ENCODE measurements around the gene ZNF554. TPM values are rescaled to one million over a fixed set of nuclear protein-coding genes. Genes with fewer than 3 reads are reported as not detected.
"Not testable (repeated sequence)": the region's sequence is repeated elsewhere in the genome, so short reads cannot be mapped to it uniquely, and the experiment has no call there.

The ZNF554 gene
- total RNA-seq, 2 experiments from 2014 or later: 1.2 to 1.3 TPM

DNA sequence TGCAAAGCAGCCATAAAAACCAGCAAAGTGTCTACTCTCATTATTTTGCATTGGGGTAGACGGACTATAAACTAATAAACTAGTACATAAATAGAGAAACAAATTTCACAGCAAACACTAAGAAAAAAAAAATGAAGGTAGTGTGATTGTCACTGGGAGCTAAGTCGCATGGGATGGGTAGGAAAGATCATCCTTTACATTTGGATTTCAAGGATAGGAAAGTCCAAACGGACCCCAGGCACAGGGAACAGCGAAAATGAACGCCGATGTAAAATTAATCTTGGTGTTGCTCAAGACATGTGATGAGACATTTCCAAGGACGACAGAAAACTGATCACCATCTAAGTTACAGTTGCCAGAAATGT lies 35.9 kb upstream of the ZNF554 start:
- Mint-ChIP-seq H3K9me3 (no peaks in the 10 kb centered on the region), H3K4me3 (peak overlapping the region; percentile 76), H3K27ac (peak overlapping the region; percentile 92), H3K36me3 (peaks cover 14% of the 10 kb centered on the region), H3K4me1 (peaks cover 41% of the 10 kb centered on the region), H3K27me3 (no peaks in the 10 kb centered on the region)
- no peak for DNase-seq

DNA sequence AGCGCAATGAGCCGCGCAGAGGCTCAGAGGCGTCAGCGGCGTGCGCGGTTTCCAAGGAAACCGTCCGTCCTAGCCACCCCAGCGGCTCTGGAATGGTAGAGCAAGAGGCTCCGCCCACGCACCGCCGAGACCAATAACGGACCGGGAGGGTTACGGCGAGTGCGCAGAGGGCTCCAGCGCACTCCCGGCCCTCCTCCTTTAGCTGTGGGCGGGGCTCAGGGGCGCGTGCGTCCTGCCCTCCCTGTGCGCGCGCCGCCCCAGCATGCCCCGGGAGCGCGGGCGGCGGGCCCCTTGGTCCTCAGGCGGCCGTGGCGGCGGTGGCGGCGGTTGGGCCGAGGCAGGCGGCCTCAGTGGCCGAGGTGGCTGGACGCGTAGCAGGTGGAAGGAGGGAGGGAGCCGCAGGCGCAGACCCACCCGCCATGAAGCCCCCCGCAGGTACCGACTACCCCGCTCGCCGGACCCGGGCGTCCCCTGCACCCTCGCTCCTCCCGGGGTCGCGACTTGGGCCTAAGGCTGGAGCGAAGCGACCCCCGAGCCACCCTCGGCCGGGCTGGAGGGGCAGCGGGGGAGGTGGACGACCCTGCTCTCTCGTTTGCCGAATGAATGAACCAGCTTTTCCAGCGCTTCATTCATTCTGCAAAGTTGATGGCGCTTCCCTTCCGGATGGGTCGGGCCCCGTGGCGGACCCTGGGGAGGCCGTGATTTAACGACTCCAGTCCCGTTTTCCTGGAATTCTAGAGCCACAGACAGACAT lies 34.2 kb upstream of the ZNF554 start, which contains the start of gene THOP1:
Gene THOP1 (plus strand): TSS at position 260 of the 754 bp plus-strand sequence. CDS start 160 bp downstream, at position 420.
- DNase-seq: peak; percentile 100
- H3K27ac Mint-ChIP-seq: peak within 1 kb of the TSS; percentile 92
- H3K36me3 Mint-ChIP-seq: peaks cover 18% of the 10 kb centered on the region
- peak within 1 kb of the TSS; percentile 97 for H3K4me3 Mint-ChIP-seq
- H3K27me3 Mint-ChIP-seq: no peaks in the 10 kb centered on the region
- H3K9me3 Mint-ChIP-seq: no peaks in the 10 kb centered on the region
- peaks cover 42% of the 10 kb centered on the region for H3K4me1 Mint-ChIP-seq

DNA sequence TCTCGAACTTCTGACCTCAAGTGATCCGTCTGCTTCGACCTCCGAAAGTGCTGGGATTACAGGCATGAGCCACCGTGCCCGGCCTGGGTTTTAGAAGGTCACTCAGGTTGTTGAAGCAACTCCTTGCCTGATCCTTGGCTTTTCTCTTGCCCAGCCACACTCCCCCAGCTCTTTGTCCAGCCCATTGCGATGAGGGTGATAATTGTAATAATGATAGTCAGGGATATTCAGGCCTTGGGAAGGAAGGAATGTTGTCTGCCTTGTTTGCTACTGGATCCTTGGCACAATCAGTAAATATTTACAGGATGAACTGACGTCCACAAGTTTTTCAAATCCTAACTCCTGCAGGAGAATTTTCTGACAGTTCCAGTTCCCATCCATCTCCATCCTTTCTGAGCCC lies 32.6 kb upstream of the ZNF554 start:
- Mint-ChIP-seq H3K27me3 (no peaks in the 10 kb centered on the region), H3K27ac (no peak overlapping the region), H3K9me3 (no peaks in the 10 kb centered on the region), H3K36me3 (peaks cover 19% of the 10 kb centered on the region), H3K4me3 (peak overlapping the region; percentile 97), H3K4me1 (peaks cover 32% of the 10 kb centered on the region)
- DNase-seq: no peak

DNA sequence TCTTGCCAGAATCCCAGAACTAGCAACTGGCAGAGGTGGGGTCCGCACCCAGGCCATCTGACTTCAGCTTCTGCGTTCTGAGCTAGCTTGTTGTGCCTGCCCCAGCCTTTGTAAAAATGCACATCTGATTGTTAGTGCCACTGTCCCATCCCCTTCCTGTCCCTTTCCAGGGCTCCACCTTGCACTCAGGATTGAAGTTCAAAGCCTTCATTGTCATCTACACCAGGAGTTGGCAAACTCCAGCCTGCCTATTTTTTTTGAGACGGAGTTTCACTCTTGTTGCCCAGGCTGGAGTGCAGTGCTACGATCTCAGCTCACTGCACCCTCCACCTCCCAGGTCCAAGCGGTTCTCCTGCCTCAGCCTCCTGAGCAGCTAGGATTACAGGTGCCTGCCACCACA lies 31.4 kb upstream of the ZNF554 start:
- Mint-ChIP-seq H3K9me3 (no peaks in the 10 kb centered on the region), H3K27ac (peak overlapping the region; percentile 25), H3K36me3 (peaks cover 26% of the 10 kb centered on the region), H3K4me3 (no peak overlapping the region), H3K4me1 (peaks cover 32% of the 10 kb centered on the region), H3K27me3 (no peaks in the 10 kb centered on the region)
- DNase-seq: no peak

DNA sequence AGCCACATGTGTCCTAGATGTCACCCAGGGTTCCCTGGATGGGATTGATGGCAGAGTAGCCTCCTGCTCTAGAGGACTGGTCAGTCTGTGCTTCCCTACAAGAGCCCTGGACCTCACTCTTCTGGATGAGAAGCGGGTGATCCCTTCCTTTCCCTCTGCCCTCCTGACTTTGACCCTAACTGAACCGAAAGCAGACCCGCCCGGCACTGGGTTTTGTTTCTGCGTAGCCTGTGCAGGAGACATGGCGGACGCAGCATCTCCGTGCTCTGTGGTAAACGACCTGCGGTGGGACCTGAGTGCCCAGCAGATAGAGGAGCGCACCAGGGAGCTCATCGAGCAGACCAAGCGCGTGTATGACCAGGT lies 29.5 kb upstream of the ZNF554 start:
- no peaks in the 10 kb centered on the region for H3K27me3 Mint-ChIP-seq
- no peak for DNase-seq
- H3K9me3 Mint-ChIP-seq: no peaks in the 10 kb centered on the region
- peaks cover 15% of the 10 kb centered on the region for H3K4me1 Mint-ChIP-seq
- peaks cover 28% of the 10 kb centered on the region for H3K36me3 Mint-ChIP-seq
- H3K27ac Mint-ChIP-seq: no peak overlapping the region
- H3K4me3 Mint-ChIP-seq: no peak overlapping the region

DNA sequence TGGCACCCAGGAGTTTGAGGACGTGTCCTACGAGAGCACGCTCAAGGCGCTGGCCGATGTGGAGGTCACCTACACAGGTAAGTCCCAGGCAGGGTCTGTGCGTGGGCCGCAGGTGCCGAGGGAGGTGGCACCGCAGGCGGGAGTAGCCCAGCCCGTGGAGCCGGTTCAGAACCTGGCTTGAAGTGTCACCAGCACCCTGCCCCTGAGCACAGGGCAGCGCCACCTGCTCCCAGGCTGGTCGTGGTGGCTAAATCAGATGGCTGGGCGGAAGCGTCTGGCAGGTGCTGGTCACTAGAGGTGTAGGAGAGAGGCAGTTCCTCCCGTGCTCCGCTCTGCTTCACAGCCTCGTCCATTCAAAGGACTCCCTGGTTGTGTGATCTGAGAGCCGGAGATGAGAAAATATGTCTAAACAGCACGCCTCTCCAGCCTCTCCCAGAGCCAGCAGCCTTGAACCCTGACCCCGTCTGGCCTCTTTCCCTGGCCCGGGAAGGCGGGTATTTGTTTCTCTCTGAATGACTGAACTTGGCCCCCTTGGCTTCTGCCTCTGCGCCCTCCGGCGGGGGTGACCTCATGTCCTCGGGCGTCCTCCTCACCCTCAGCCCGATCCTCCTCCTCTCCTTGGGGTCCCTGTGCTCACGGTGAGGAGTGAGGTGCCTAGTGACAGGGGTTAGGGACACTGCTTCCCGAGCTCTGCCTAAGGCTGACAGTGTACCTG lies 29.0 kb upstream of the ZNF554 start:
- Mint-ChIP-seq H3K27me3 (no peaks in the 10 kb centered on the region), H3K27ac (no peak overlapping the region), H3K36me3 (peaks cover 27% of the 10 kb centered on the region), H3K4me3 (no peak overlapping the region), H3K4me1 (peaks cover 15% of the 10 kb centered on the region), H3K9me3 (no peaks in the 10 kb centered on the region)
- DNase-seq: no peak

DNA sequence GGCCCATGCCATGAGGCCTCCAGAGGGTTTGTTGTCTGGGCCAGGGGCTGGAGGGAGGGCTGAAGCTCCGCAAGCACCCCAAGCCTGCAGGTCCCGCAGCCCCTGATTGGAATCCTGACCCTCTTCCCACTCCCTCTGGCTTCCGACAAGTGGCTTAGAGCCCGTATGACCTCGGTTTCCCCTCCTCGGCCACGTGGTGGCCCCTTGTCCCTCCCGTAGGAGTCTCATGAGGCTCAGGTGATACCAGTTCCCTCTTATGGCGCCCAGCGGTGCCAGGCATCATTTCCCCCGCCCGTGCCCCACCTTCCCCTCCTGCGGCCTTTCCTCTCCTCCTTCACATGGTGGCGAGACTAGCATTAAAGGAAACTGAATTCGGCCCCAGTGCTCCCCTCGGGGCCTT lies 28.2 kb upstream of the ZNF554 start:
- Mint-ChIP-seq H3K36me3 (peaks cover 28% of the 10 kb centered on the region), H3K27ac (no peak overlapping the region), H3K4me3 (no peak overlapping the region), H3K4me1 (peaks cover 15% of the 10 kb centered on the region), H3K9me3 (no peaks in the 10 kb centered on the region), H3K27me3 (no peaks in the 10 kb centered on the region)
- no peak for DNase-seq

DNA sequence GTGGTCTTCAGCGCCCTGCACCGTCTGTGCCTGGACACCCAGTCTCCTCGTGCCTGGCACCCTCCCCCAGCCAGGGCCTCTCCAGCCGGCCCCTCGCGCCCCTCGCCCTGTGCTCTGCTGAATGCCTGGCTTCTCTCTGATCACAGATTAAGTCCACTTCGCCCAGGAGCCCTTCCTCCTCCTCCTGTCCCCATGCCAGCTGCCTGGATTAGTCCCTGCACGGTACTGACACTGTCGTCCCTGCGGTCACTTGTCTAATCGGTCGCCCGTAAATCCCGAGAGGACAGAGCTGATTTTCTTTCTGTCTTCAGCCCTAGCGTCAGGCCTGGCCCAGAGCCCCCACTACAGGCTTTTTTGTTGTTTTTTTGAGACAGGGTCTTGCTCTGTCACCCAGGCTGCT lies 27.8 kb upstream of the ZNF554 start:
- H3K4me3 Mint-ChIP-seq: no peak overlapping the region
- H3K9me3 Mint-ChIP-seq: no peaks in the 10 kb centered on the region
- H3K4me1 Mint-ChIP-seq: peaks cover 15% of the 10 kb centered on the region
- peaks cover 28% of the 10 kb centered on the region for H3K36me3 Mint-ChIP-seq
- no peak for DNase-seq
- H3K27ac Mint-ChIP-seq: no peak overlapping the region
- no peaks in the 10 kb centered on the region for H3K27me3 Mint-ChIP-seq

DNA sequence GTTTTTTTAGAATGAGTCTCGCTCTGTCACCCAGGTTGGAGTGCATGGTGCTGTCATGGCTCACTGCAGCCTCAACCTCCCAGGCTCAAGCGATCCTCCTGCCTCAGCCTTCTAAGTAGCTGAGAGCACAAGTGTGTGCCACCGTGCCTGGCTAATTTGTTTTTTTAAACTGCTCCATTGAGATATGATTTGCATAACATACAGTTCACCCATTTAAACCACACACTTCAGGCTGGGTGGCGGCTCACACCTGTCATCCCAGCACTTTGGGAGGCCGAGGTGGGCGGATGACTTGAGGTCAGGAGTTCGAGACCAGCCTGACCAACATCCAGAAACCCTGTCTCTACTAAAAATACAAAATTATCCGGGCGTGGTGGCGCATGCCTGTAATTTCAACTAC lies 27.0 kb upstream of the ZNF554 start:
- not testable (repeated sequence) for H3K27ac Mint-ChIP-seq, H3K4me1 Mint-ChIP-seq, H3K9me3 Mint-ChIP-seq, DNase-seq, H3K4me3 Mint-ChIP-seq, H3K27me3 Mint-ChIP-seq
- peaks cover 28% of the 10 kb centered on the region for H3K36me3 Mint-ChIP-seq

DNA sequence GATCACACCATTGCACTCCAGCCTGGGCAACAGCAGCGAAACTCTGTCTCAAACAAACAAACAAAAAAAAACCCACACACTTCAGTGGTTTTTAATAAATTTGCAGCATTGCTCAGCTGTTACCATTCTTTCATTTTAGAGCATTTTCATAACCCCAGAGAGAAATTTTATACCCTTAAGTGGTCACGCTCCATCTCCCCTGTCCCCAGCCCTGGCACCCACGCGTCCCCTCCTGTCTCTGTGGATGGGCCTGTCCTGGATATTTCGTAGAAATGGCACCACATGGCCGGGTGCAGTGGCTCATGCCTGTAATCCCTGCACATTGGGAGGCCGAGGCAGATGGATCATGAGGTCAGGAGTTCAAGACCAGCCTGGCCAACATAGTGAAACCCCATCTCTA lies 26.5 kb upstream of the ZNF554 start:
- Mint-ChIP-seq H3K4me1 (peaks cover 6% of the 10 kb centered on the region), H3K27me3 (no peaks in the 10 kb centered on the region), H3K9me3 (no peaks in the 10 kb centered on the region), H3K4me3 (no peak overlapping the region), H3K27ac (no peak overlapping the region), H3K36me3 (peaks cover 24% of the 10 kb centered on the region)
- DNase-seq: no peak

DNA sequence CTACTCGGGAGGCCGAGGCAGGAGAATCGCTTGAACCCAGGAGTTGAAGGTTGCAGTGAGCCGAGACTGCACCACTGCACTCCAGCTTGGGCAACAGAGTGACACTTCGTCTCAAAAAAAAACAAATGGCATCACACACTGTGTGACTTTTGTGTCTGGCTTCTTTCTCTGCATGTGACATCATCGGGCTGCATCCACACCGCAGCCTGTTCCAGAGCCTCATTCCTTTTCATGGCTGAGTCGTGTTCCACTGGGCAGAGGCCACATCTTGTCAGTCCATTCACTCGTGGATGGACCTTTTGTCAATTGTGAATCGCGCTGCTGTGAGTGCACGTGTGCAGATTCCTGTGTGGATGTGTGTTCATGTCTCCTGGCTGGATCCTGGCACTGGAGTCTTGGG lies 26.1 kb upstream of the ZNF554 start:
- H3K4me1 Mint-ChIP-seq: peaks cover 6% of the 10 kb centered on the region
- H3K36me3 Mint-ChIP-seq: peaks cover 23% of the 10 kb centered on the region
- H3K27ac Mint-ChIP-seq: no peak overlapping the region
- H3K4me3 Mint-ChIP-seq: no peak overlapping the region
- no peaks in the 10 kb centered on the region for H3K27me3 Mint-ChIP-seq
- no peak for DNase-seq
- no peaks in the 10 kb centered on the region for H3K9me3 Mint-ChIP-seq

DNA sequence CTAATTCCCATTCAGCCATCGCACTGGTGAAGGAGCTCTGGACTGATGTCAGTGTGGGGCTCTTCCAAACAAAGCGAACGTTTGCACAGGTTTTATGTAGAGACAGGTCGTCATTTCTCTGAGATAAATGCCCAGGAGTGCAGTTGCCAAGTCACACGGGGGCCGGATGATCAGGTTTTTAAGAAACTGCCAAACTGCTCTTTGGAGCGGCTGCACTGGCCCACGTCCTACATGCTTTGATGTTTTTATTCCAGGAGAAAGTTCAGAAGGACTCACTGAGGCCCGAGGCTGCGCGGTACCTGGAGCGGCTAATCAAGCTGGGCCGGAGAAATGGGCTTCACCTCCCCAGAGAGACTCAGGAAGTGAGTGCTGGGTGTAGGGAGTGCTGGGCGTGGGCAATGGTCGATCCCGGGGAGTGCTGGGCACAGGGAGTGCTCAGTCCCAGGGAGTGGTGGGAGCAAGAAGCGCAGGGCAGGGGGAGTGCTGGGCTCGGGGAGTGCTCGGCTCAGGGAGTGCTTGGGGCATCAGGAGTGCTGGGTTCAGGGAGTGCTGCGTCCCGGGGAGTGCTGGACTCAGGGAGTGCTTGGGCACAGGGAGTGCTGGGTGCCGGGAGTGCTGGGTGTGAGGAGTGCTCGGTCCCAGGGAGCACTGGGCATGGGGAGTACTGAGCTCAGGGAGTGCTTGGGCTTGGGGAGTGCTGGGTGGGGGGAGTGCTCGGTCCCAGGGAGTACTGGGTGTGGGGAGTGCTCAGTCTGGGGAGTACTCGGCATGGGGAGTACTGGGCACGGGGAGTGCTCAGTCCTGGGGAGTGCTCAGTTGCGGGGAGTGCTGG lies 23.6 kb upstream of the ZNF554 start:
- Mint-ChIP-seq H3K27me3 (no peaks in the 10 kb centered on the region), H3K4me1 (no peaks in the 10 kb centered on the region), H3K36me3 (peaks cover 19% of the 10 kb centered on the region), H3K4me3 (no peak overlapping the region), H3K9me3 (no peaks in the 10 kb centered on the region), H3K27ac (no peak overlapping the region)
- DNase-seq: no peak

DNA sequence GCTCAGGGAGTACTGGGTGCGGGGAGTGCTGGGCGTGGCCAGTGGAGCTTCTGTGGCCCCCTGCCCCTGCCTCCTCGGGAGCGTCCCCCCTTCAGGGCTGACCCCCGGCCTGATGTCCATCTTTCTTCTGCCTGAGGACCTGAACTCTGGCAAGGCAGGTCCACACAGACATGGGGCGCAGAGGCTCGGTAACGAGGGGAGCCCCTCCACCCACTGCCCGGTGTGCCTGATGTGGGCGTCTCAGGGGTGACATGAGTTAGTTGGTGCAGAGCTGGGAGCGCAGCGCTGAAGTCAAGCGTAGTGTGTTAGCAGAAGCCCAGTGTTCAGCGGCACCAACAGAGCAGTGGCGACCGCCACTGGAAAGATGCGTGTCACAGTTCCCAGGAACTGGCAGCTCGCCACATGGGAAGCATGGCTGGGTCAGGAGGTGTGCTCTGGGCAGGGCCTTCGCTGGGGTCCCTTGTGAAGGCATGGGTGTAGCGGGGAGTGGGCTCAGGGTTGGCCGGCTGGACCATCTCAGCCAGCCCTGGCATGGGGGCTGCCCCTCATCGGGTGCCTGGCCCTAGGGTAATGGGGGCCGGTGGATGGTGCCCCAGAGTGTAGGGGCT lies 22.9 kb upstream of the ZNF554 start:
- H3K4me1 Mint-ChIP-seq: no peaks in the 10 kb centered on the region
- H3K9me3 Mint-ChIP-seq: no peaks in the 10 kb centered on the region
- H3K27ac Mint-ChIP-seq: no peak overlapping the region
- H3K27me3 Mint-ChIP-seq: no peaks in the 10 kb centered on the region
- H3K4me3 Mint-ChIP-seq: no peak overlapping the region
- DNase-seq: no peak
- H3K36me3 Mint-ChIP-seq: peaks cover 19% of the 10 kb centered on the region

DNA sequence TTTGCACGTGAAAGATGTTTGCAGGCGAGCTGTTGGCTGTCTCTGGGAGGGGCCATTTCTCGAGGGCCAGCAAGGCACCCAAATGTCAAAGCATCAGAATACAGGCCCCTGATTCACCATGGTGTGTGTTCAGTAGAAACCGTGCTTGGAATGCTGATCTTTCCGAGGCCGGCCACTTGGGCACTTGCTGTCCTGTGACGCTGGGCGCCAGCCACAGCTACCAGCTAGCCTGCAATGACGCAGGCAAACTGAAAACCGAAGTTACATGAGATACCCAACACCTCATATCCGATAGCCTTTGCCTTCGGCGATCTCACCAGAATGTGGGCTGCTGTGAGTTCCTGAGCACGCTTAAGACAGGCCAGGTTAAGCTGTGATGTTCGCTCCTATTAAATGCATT lies 22.4 kb upstream of the ZNF554 start:
- H3K9me3 Mint-ChIP-seq: no peaks in the 10 kb centered on the region
- no peak overlapping the region for H3K27ac Mint-ChIP-seq
- H3K4me1 Mint-ChIP-seq: no peaks in the 10 kb centered on the region
- no peaks in the 10 kb centered on the region for H3K27me3 Mint-ChIP-seq
- H3K4me3 Mint-ChIP-seq: no peak overlapping the region
- peaks cover 18% of the 10 kb centered on the region for H3K36me3 Mint-ChIP-seq
- DNase-seq: no peak

DNA sequence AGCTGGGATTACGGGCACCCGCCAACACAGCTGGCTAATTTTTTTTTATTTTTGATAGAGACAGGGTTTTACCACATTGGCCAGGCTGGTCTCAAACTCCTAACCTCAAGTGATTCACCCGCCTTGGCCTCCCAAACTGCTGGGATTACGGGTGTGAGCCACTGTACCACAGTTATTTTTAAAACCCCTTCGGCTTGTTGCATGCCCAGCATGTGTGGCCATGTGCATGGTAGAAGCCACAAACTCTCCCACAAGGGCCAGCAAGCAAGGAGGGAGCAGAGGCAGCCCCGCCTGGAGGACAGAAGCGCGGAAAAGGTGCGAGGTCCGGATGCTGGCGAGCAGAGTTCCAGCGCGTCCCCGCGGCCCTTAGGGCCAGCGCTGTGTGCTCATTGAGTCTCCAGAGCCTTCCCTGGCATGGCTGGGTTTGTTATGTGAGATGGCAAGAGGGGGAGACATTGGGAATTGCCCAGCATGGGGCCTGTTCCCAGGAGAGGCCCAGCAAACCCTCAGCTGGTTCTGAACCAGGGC lies 21.4 kb upstream of the ZNF554 start:
- no peak for DNase-seq
- no peak overlapping the region for H3K27ac Mint-ChIP-seq
- H3K4me1 Mint-ChIP-seq: no peaks in the 10 kb centered on the region
- no peaks in the 10 kb centered on the region for H3K27me3 Mint-ChIP-seq
- no peaks in the 10 kb centered on the region for H3K9me3 Mint-ChIP-seq
- no peak overlapping the region for H3K4me3 Mint-ChIP-seq
- H3K36me3 Mint-ChIP-seq: peaks cover 16% of the 10 kb centered on the region

All from activated naive CD8-positive, alpha-beta T cell treated with anti-CD3 and anti-CD28 coated beads for 36 hours (primary cell).